GM12892 (cell line): Measurements from ENCODE around the gene SEC61B.

Experiments used
- DNase-seq: peaks from one replicate; pipeline ENCODE4 v3.0.0; 2011; ENCODE audit not compliant: insufficient read length
- FAIRE-seq: peaks from 2 replicates; lab custom pipeline; 2011; peaks lifted over from hg19 to GRCh38; lab: Jason Lieb, UNC
- POLR2A ChIP-seq: IDR thresholded peaks from 2 replicates; pipeline ENCODE4 v1.6.1; 2011; ENCODE audit warnings: low read depth, low read length, control low read depth
- POLR2AphosphoS5 ChIP-seq: IDR thresholded peaks from 2 replicates; pipeline ENCODE4 v1.6.1; 2011; ENCODE audit warnings: low read depth, low read length, control low read depth
- TAF1 ChIP-seq: IDR thresholded peaks from 2 replicates; pipeline ENCODE4 v1.6.1; 2011; ENCODE audit warnings: low read depth, mild to moderate bottlenecking, control low read depth, low read length, borderline replicate concordance

Gene SEC61B

DNA sequence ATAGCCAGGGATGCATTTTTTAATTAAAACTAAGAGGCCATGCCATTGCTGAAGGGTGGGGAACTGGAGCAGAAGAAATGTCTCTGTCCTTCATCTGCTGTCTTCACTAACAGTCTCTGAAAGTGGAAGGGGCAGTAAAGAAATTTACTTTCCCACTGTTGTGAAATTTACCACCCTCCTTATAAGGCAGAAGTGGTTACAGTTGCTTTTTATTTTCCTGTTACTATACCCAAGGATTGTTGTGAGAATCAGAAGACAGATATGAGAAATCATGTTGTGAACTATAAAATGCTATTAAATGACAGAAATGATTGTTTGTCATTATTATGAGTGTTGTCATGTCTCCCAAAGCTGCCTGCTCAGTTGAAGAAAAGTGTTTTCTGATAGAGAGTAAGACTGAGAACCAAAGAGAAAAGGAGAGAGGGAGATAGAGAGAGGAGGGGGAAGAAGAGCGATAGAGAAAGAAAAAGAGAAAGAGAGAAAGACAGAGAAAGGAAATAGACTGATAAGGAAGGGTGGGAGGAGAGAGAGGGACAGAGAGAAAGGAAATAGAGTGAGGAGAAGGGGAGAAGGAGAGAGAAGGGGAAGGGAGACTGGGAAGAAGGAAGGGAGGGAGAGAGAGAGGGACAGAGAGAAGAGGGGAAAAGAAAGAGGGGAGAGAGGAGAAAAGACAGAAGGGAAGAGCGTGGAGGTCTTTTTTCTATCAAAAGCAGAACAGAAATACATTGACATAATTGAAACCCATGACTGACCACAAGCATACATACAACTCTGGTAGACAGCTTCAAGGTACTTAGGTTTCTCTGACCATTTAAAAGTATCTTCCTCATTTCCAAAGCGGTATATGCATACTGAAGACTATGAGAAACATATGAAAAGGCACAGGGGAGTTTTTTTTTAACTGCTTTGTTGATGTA is 22.5 kb downstream of the SEC61B start:
- TF ChIP-seq TAF1 (no peak), POLR2AphosphoS5 (no peak)
- peak; percentile 75 for FAIRE-seq
- DNase-seq = no peak

DNA sequence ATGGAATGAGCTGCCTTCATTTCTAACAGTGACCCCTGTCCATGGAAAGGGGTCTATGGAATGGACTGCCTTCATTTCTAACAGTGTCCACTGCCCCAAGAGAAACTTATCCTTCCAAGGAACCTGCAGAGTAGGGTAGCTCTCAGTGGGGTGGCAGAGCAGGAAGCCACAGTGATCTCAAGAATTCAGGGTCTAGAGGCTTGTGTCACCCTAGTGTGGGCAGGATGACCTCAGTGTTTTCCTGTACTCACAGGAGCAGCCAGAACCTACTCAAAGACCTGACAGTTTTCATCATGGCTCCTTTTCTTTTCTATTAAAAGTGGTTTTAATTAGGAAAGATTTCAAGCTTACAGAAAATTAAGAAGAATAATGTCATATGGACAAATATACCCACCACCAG is 27.5 kb downstream of the SEC61B start:
- peak; percentile 87 for FAIRE-seq
- TF ChIP-seq POLR2A (no peak), POLR2AphosphoS5 (no peak), TAF1 (no peak)
- DNase-seq = no peak

DNA sequence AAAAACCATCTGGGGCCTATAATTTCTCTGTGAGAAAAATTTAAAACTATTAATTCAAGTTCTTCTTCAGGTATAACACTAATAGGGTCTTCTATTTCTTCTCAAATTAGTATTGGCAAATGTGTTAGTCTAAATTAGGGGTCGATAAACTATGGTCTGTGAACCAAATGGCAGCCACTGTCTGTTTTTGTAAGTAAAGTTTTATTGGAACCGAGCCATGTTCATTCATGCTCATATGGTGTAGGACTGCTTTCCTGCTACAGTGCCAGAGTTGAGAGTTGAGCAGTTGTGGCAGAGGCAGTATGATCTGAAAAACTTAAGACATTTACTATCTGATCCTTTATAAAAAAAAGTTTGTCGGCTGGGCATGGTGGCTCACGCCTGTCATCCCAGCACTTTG is 29.1 kb downstream of the SEC61B start:
- FAIRE-seq (no peak), DNase-seq (no peak)
- no peak for TF ChIP-seq POLR2A

DNA sequence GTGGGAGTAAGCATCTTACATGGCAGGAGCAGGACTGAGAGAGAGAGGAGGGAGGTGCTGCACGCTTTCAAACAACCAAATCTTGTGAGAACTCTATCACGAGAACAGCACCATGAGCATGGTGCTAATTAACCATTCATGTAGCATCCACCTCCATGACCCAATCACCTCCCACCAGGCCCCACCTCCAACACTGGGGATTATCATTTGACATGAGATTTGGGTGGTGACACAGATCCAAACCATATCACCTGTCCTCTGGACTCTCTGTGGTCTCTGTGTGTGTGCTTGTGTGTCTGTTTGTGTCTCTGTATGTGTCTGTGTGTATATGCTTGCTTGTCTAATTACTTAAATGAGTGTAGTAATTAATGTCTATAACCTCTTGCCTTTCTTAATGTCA is 31.1 kb downstream of the SEC61B start:
- DNase-seq (no peak), FAIRE-seq (no peak)
- no peak for TF ChIP-seq TAF1
- no peak for TF ChIP-seq POLR2A
- TF ChIP-seq POLR2AphosphoS5 = no peak

DNA sequence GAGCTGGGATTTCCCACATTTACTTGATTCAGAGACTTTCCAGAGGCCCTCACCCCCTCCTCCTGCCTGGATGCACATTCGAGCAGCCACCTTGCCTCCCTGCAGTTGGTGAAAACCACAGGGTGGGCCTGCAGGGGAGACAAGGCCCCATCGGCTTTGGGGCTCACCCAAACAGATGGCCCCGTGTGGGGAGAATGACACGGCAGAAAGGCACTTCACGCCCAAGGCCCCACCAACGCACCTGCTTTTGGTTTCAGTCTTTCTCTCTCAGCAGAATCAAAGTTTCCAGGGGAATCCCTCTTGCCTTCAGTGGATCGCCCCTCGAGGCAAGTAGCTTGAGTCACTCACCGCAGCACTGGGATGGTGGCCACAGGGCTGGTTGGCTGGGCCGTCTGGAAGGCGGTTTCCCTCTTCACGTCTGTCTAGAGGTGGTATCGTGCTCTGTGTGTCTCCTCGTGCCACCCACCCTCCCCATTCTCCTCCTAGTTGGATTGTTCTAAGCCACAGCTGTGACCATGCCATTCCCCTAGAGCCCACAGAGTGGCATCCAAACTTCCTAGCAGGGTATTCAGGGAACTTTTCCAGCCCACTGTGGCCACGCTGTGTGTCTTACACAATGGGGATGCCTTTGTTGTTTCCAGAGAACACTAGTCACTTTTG is 31.8 kb downstream of the SEC61B start:
- peak; percentile 50; the same call in 1 of the 2 replicates for TF ChIP-seq POLR2A
- no peak for TF ChIP-seq TAF1
- TF ChIP-seq POLR2AphosphoS5 = peak; percentile 59
- FAIRE-seq (peak; percentile 99), DNase-seq (peak; percentile 72)

DNA sequence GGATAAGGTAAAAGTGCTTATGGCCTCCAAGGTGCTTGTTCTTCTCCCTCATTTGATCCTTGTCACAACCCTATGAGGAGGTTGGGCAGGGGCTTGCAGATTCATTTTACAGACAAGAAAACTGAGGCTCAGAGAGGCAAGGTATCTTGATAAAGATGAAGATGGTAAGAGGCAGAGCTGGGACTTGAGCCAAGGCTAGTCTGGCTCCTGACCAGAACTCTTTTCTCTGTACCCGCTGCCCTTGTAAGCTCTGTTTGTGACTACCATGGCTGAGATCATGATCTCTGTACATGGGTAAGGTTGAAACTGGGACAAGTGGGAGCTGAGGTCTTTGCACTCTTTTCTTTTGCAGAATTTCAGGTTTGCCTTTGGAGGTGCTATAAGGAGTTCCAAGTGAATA is 33.6 kb downstream of the SEC61B start:
- no peak for FAIRE-seq
- TF ChIP-seq POLR2AphosphoS5 (no peak), POLR2A (no peak), TAF1 (no peak)

DNA sequence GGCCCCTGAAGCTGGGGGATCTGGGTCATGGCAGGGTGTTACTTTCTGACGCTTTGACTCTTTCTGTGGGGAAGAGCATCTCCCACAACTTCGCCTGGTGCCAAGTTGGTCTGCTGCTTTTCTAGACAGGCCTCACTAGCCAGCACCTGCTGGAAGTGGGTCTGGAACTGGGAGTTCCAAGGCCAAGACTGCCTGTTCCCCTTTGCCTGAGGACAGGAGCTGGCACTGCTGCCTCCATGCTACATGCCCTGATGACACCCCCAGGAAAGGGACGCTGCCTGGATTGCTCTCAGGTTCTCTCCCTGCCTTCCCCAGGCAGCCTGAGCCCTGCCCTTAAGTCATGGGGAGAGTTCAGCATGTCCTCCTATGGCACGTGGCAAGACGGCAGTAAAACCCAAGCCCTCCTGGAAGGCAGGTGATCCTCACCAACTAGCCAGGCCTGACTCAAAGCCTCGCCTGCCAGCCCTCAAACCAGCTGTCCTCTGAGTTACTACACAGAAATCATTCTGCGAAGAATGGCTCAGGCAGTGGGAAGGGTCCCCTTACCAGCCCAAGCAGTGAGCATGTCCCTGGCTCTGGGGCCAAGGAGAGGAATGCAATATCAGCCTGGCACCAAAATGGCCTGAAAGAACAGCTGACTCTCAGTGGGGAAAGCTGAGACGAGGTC is 35.8 kb downstream of the SEC61B start:
- FAIRE-seq = peak; percentile 61
- DNase-seq = no peak
- no peak for TF ChIP-seq POLR2AphosphoS5
- TF ChIP-seq POLR2A = no peak
- no peak for TF ChIP-seq TAF1

More for the DNA sequence above, 33.6 kb downstream of the SEC61B start:
- no peak for DNase-seq

DNA sequence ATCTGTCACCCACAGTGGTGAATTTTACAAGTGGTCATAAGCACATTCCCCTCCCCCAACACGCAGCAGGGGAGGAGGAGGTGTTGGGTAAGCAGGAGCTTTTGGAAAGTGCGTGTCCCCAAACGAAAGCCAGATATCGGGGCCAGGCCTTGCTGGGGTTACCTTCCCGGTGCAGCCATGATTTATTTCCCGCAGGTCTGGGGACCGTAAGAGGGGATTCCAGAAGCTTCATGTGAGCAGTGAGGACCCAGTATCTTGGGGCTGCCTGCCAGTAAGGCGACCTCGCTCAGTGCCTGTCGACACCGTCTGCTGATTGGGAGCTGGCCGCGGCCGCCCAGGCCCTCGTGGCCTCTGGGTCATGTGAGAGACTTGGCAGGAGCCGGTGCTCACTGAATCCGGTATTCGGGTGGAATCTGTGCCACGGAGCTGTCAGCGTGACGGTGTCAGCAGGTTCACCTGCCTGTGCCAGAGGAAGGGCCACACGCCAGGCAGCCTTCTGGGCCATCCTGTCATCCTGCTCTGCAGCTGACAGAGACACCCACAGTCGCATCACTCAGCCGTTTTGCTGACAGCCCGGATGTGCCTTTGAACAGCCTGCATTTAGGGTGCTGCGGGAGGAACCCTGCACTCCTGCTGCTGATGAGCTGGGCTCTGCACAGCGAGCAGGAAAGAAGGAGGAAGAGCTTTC is 37.3 kb downstream of the SEC61B start:
- TF ChIP-seq TAF1 (no peak), POLR2A (no peak), POLR2AphosphoS5 (no peak)
- FAIRE-seq (peak; percentile 76), DNase-seq (no peak)

DNA sequence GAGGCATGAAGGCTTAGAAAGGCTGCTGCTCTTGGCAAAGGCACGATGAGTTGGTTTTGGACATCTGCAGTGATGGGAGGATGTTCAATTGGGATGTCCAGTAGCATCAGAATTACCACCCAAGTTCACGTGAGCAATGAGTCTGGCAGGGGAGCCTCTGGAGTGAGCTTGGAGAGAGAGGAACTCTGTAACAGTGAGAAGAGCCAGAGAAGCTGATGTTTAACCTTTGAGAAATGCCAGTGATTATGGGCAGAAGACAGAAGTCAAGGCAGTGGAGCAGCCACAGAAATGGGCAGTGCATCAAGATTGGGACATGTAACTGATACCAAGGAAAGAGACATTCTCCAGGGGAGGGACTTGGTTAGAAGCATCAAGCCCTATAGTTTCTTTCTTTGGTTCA is 39.8 kb downstream of the SEC61B start:
- DNase-seq (no peak), FAIRE-seq (no peak)
- TF ChIP-seq POLR2AphosphoS5 = no peak
- no peak for TF ChIP-seq TAF1
- TF ChIP-seq POLR2A = no peak

DNA sequence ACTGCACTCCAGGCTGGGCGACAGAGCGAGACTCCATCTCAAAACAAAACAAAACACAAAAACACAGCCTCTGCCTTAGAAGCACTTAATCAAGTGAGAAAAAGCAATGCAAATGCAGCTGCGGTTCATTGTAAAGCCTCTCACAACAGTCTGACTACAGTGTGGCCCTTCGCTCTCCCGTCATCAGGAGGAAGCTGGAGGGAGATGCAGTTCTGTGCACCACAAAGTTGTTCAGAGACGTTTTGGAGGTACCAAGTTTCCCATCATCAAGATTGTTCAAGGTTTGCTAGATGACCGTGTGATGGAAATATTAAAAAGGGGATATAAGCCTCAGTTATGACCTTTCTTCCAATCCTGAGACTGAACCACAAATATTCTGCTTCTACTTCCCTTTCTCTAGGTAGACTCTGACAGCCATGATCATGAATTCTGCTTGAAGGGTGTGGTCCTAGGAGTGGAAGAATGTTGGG is 40.9 kb downstream of the SEC61B start:
- peak; percentile 53 for FAIRE-seq
- TF ChIP-seq POLR2AphosphoS5 = no peak
- TF ChIP-seq POLR2A = no peak
- TF ChIP-seq TAF1 = no peak
- DNase-seq = no peak
